Esophagus squamous epithelium (tissue), 5 donors: ENCODE results near the gene BNC2. TPM values are rescaled to one million over a fixed set of nuclear protein-coding genes. Genes with fewer than 3 reads are reported as not detected.

Experiments
- DNase-seq: peaks from one replicate; lab custom pipeline; 2025; lab: John Stamatoyannopoulos, UW
- H3K27ac ChIP-seq, 4 donors: fragments of 200-600 bp; sonication (generic); one replicate each; pipeline ENCODE4 v1.5.1; 2016 to 2019; ENCODE audit warnings: mild to moderate bottlenecking in 1 of 4
- H3K27me3 ChIP-seq, 4 donors: fragments of 200-600 bp; sonication (generic); 1 replicate in 3 of 4; 2 replicates in 1 of 4; pipeline versions ENCODE4 v1.5.1 to v1.6.0; 2017 to 2021; ENCODE audit warnings: antibody characterized with exemption in 1 of 4
- H3K36me3 ChIP-seq, 3 donors: fragments of 200-600 bp; sonication (generic); one replicate each; pipeline ENCODE4 v1.5.1; 2016 to 2019
- H3K4me1 ChIP-seq, 3 donors: fragments of 200-600 bp; sonication (generic); one replicate each; pipeline ENCODE4 v1.5.1; 2017 to 2019
- H3K4me3 ChIP-seq, 4 donors: fragments of 200-600 bp; sonication (generic); 1 replicate in 3 of 4; 2 replicates in 1 of 4; pipeline ENCODE4 v1.5.1; 2016 to 2019; ENCODE audit warnings: mild to moderate bottlenecking in 2 of 4, moderate library complexity in 1 of 4
- H3K9me3 ChIP-seq, 3 donors: fragments of 200-600 bp; sonication (generic); one replicate each; pipeline ENCODE4 v1.5.1; 2016 to 2019
- POLR2A ChIP-seq, 4 donors: fragments of 450-650 bp; IDR thresholded peaks; one replicate each; pipeline ENCODE4 v1.6.1; 2017; ENCODE audit warnings: antibody characterized with exemption in 4 of 4, mild to moderate bottlenecking in 4 of 4, moderate library complexity in 3 of 4
- whole genome bisulfite sequencing, 2 donors: methylation state at CpG; one replicate each; pipeline ENCODE4 v1.1.5; 2018; 5-methylcytosine and 5-hydroxymethylcytosine counted together
- intact Hi-C: fragments of 100-400 bp; cut with DNase I; formaldehyde crosslinking; loops from one replicate; pipeline ENCODE4 v1.15.0; 2022
- total RNA-seq, 4 donors: library from RNA; depleted of rRNA; stranded (reverse); fragments of >200 nt; gene quantifications; one replicate each; pipeline ENCODE4 v1.1.0, GENCODE V29; 2016
- TF ChIP-seq, protein P1 (sequence below), 6 experiments: fragments of 450-650 bp in 4 of 6; fragments of 200-600 bp in 2 of 6; sonication (generic) in 2 of 6; IDR thresholded peaks; one replicate each; pipeline ENCODE4 v1.5.1; 2016 to 2019; ENCODE audit warnings: antibody characterized with exemption in 6 of 6, mild to moderate bottlenecking in 4 of 6, moderate library complexity in 4 of 6
- donor health status: DM: yes; HTN: yes; CAD: no.

BNC2 gene
- total RNA-seq, 4 donors from 2014 or later, result 3.6 to 41.8 (median 8.5) TPM

DNA sequence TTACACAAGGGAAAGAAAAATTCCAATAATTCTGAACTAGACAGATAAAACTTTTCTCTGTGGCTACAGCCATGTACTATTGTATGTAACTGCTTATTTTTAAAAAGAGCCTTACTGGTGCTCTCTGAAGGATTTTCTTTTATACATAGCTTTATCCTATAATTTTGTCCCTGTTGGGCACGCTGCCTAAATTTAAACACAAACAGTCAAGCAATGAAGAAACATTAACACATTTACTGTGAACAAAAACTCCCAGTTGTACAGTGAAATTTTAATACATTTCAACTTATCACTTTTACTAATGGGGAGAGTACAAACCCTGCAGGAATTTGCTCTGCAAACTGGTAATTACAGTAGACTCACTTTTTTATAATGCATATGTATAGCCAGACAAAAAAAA is 273.3 kb downstream of the BNC2 start:
- H3K36me3 ChIP-seq, result no peaks in the 10 kb centered on the region
- WGBS, 2 donors, result 75 to 88% methylated on average over 1 of the region's 1 CpG
- H3K9me3 ChIP-seq, result no peaks in the 10 kb centered on the region
- intact Hi-C loops, result no loop called here
- no peak overlapping the region for H3K27ac ChIP-seq
- H3K4me1 ChIP-seq, result peaks cover 0 to 10% (median 0%) of the 10 kb centered on the region in 3 donors
- H3K4me3 ChIP-seq, result no peak overlapping the region
- DNase-seq, result no peak
- no peak for TF ChIP-seq POLR2A (IDR thresholded peaks at IDR 0.05)
- TF ChIP-seq, protein P1, sequence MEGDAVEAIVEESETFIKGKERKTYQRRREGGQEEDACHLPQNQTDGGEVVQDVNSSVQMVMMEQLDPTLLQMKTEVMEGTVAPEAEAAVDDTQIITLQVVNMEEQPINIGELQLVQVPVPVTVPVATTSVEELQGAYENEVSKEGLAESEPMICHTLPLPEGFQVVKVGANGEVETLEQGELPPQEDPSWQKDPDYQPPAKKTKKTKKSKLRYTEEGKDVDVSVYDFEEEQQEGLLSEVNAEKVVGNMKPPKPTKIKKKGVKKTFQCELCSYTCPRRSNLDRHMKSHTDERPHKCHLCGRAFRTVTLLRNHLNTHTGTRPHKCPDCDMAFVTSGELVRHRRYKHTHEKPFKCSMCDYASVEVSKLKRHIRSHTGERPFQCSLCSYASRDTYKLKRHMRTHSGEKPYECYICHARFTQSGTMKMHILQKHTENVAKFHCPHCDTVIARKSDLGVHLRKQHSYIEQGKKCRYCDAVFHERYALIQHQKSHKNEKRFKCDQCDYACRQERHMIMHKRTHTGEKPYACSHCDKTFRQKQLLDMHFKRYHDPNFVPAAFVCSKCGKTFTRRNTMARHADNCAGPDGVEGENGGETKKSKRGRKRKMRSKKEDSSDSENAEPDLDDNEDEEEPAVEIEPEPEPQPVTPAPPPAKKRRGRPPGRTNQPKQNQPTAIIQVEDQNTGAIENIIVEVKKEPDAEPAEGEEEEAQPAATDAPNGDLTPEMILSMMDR (IDR thresholded peaks at IDR 0.05), result no peak
- no peaks in the 10 kb centered on the region for H3K27me3 ChIP-seq

DNA sequence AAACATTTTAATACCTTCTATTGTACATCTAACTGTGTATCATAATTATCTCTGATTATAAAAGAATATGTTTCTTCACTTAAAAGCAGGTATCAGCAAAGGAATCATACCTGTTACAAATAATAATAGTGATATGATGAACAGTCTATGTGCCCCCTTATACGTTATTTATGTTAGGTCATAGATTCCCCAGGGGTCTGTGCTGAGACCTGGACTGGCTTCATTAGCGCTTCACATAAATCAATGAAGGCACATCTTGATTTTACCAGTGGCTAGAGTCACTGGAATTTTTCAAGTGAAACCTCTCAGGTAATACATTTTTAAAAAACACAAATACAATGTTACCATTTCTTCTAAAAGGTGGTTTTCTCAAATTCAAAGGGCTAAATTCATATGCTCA is 275.2 kb downstream of the BNC2 start:
- Histone ChIP-seq H3K27me3 (no peaks in the 10 kb centered on the region), H3K27ac (no peak overlapping the region), H3K4me3 (no peak overlapping the region), H3K4me1 (peaks cover 0 to 10% (median 0%) of the 10 kb centered on the region in 3 donors), H3K9me3 (no peaks in the 10 kb centered on the region), H3K36me3 (no peaks in the 10 kb centered on the region)
- intact Hi-C loops, result no loop called here
- WGBS, 2 donors, result 81 to 95% methylated on average over 2 of the region's 2 CpGs
- TF ChIP-seq POLR2A (IDR thresholded peaks at IDR 0.05), result no peak
- TF ChIP-seq, protein P1 (IDR thresholded peaks at IDR 0.05), result no peak
- DNase-seq, result no peak

DNA sequence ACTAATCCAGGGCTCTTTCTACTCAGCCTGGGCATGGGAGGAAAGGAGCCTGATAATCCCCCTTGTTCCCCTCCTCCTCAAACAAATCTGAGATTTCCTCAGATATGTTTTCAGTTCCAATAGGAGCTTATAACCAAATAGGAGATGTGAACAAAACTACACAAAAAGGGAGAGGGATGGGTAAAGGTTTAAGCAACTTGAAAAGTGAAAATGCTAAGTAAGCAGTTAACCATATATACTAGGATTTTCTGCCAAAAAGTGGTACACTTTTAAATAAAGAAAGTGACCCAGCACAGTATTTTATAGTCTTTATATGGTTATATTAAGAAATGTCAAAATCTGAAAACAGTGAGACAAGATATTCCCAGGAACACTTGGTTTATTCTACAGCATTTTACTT is 275.7 kb downstream of the BNC2 start:
- TF ChIP-seq, protein P1 (IDR thresholded peaks at IDR 0.05), result no peak
- no peak for TF ChIP-seq POLR2A (IDR thresholded peaks at IDR 0.05)

DNA sequence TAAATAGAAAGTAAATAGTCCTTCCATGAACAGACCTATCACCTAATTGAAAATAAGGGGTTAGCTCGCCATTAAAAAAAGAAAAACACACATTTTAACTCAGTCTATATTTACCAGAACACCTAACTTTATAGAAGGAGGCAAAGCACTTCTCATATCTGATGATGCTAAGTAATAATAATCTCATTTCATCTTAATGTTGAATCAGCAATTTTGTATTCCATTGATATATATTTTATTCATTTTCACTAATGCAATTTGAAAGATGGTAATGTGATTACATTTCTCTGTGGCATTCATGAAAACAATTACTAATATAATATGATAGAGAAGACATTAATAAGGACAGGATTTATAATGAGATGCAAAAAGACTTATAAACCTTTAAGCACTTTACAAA is 276.7 kb downstream of the BNC2 start:
- WGBS, 2 donors, result 82% methylated on average over 1 of the region's 1 CpG
- no peak for DNase-seq
- intact Hi-C loops, result no loop called here
- H3K27ac ChIP-seq, result no peak overlapping the region
- H3K27me3 ChIP-seq, result no peaks in the 10 kb centered on the region
- H3K9me3 ChIP-seq, result no peaks in the 10 kb centered on the region
- H3K4me1 ChIP-seq, result peaks cover 0 to 10% (median 0%) of the 10 kb centered on the region in 3 donors
- no peaks in the 10 kb centered on the region for H3K36me3 ChIP-seq
- TF ChIP-seq, protein P1 (IDR thresholded peaks at IDR 0.05), result no peak
- no peak for TF ChIP-seq POLR2A (IDR thresholded peaks at IDR 0.05)
- H3K4me3 ChIP-seq, result no peak overlapping the region

More for the DNA sequence above, 275.7 kb downstream of the BNC2 start:
- Histone ChIP-seq H3K27ac (no peak overlapping the region), H3K36me3 (no peaks in the 10 kb centered on the region), H3K4me1 (peaks cover 0 to 10% (median 0%) of the 10 kb centered on the region in 3 donors), H3K9me3 (no peaks in the 10 kb centered on the region), H3K27me3 (no peaks in the 10 kb centered on the region), H3K4me3 (no peak overlapping the region)
- intact Hi-C loops, result no loop called here
- DNase-seq, result no peak

DNA sequence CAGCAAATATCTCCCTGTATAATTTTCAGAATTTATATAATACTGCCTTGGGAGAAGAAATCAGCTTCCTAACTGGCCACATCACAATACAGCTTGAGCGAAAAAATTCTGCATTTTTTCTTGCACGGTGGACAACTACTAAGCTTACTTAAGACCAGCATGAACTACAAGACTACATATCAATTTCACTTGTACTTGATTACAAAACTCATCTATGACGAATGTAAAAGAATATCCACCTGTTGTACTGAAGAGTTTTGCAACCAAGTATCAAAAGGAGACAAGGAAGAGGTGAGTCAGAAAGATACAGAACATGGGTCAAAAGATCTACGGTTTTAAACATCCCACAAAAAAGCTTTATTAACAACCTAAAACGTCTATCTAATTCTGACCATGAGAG is 279.4 kb downstream of the BNC2 start:
- H3K9me3 ChIP-seq, result no peaks in the 10 kb centered on the region
- intact Hi-C loops, result no loop called here
- H3K4me3 ChIP-seq, result no peak overlapping the region
- H3K36me3 ChIP-seq, result no peaks in the 10 kb centered on the region
- H3K4me1 ChIP-seq, result peaks cover 0 to 4% (median 0%) of the 10 kb centered on the region in 3 donors
- no peak for DNase-seq
- WGBS, 2 donors, result 59 to 69% methylated on average over 5 of the region's 5 CpGs
- TF ChIP-seq, protein P1 (IDR thresholded peaks at IDR 0.05), result no peak
- TF ChIP-seq POLR2A (IDR thresholded peaks at IDR 0.05), result no peak
- H3K27ac ChIP-seq, result no peak overlapping the region
- no peaks in the 10 kb centered on the region for H3K27me3 ChIP-seq
